WTC11 (cell line): ENCODE measurements around the gene SETD2. TPM values are rescaled to one million over a fixed set of nuclear protein-coding genes. Genes with fewer than 3 reads are reported as not detected.

ENCODE experiments used
- ATAC-seq: fragments of 200-7000 bp; cut with Tn5 transposase; 2 replicates; pipeline ENCODE4 v1.10.0; 2021; ENCODE audit warnings: mild to moderate bottlenecking, moderate library complexity
- CTCF ChIA-PET: fragments of 300-600 bp; sonication (Branson Sonifier 250); formaldehyde crosslinking; loops from one replicate; lab custom pipeline; 2021; ENCODE audit warnings: antibody characterized with exemption; lab: Charles Lee
- POLR2A ChIA-PET: fragments of 350-600 bp; sonication (Branson Sonifier 250); formaldehyde crosslinking; loops from one replicate; lab custom pipeline; 2021; ENCODE audit warnings: antibody characterized with exemption; lab: Charles Lee
- DNase-seq: peaks from one replicate; pipeline ENCODE4 v3.0.0; 2021; ENCODE audit warnings: low spot score
- H3K27ac Mint-ChIP-seq: 2 replicates; pipeline ENCODE4 v1.8.0; 2021; ENCODE audit warnings: mixed read lengths
- H3K27me3 Mint-ChIP-seq: 2 replicates; pipeline ENCODE4 v1.8.0; 2021; ENCODE audit warnings: low read depth, mild to moderate bottlenecking, moderate library complexity, mixed read lengths
- H3K36me3 Mint-ChIP-seq: 2 replicates; pipeline ENCODE4 v1.8.0; 2021; ENCODE audit warnings: mixed read lengths
- H3K4me1 Mint-ChIP-seq: 2 replicates; pipeline ENCODE4 v1.8.0; 2022; ENCODE audit warnings: mixed read lengths
- H3K4me3 Mint-ChIP-seq: 2 replicates; pipeline ENCODE4 v1.8.0; 2021; ENCODE audit warnings: mild to moderate bottlenecking, moderate library complexity, mixed read lengths
- H3K9me3 Mint-ChIP-seq: 2 replicates; pipeline ENCODE4 v1.8.0; 2021; ENCODE audit warnings: mixed read lengths
- AFF4 ChIP-seq: sonication (generic); formaldehyde crosslinking; IDR thresholded peaks from 2 replicates; pipeline ENCODE4 v1.8.1; 2023; ENCODE audit warnings: mild to moderate bottlenecking, missing genetic modification reagents, borderline replicate concordance
- CTCF ChIP-seq: fragments of 200-600 bp; IDR thresholded peaks from 2 replicates; pipeline ENCODE4 v1.8.0; 2022; ENCODE audit warnings: antibody characterized with exemption
- GABPB1 ChIP-seq: sonication (generic); formaldehyde crosslinking; IDR thresholded peaks from 2 replicates; pipeline ENCODE4 v1.8.1; 2023; ENCODE audit warnings: mild to moderate bottlenecking, missing genetic modification reagents
- NFATC4 ChIP-seq: fragments of 250-450 bp; sonication (Bioruptor Pico); IDR thresholded peaks from 2 replicates; pipeline ENCODE4 v1.9.0; 2021; ENCODE audit warnings: mild to moderate bottlenecking
- NR3C1 ChIP-seq: sonication (generic); formaldehyde crosslinking; conservative IDR thresholded peaks from 2 replicates; pipeline ENCODE4 v1.8.1; 2023; ENCODE audit warnings: low read depth, mild to moderate bottlenecking, missing genetic modification reagents
- PRDM15 ChIP-seq: sonication (generic); formaldehyde crosslinking; IDR thresholded peaks from 2 replicates; pipeline ENCODE4 v1.8.0; 2022; ENCODE audit warnings: missing genetic modification reagents
- RORB ChIP-seq: fragments of 250-450 bp; sonication (Bioruptor Pico); IDR thresholded peaks from 2 replicates; pipeline ENCODE4 v1.9.0; 2021; ENCODE audit warnings: mild to moderate bottlenecking
- SMAD4 ChIP-seq: sonication (generic); formaldehyde crosslinking; IDR thresholded peaks from 2 replicates; pipeline ENCODE4 v1.8.0; 2022; ENCODE audit warnings: mild to moderate bottlenecking, missing genetic modification reagents
- TP53 ChIP-seq: sonication (generic); formaldehyde crosslinking; IDR thresholded peaks from 2 replicates; pipeline ENCODE4 v1.8.1; 2023; ENCODE audit warnings: mild to moderate bottlenecking, missing genetic modification reagents
- USF2 ChIP-seq: sonication (generic); formaldehyde crosslinking; IDR thresholded peaks from 2 replicates; pipeline ENCODE4 v1.8.1; 2023; ENCODE audit warnings: mild to moderate bottlenecking, missing genetic modification reagents, moderate library complexity
- ZNF317 ChIP-seq: sonication (generic); formaldehyde crosslinking; IDR thresholded peaks from 2 replicates; pipeline ENCODE4 v1.8.1; 2023; ENCODE audit warnings: low read depth, mild to moderate bottlenecking, moderate library complexity, missing genetic modification reagents, borderline replicate concordance
- total RNA-seq: library from RNA; stranded (reverse); gene quantifications from 3 replicates; pipeline ENCODE4 v1.2.3, GENCODE V29; 2021
- TF ChIP-seq, protein P1 (sequence below): sonication (generic); formaldehyde crosslinking; IDR thresholded peaks from 2 replicates; pipeline ENCODE4 v1.8.0; 2023; ENCODE audit warnings: mild to moderate bottlenecking, missing genetic modification reagents
- TF ChIP-seq, protein P2 (sequence below): sonication (generic); formaldehyde crosslinking; conservative IDR thresholded peaks from 2 replicates; pipeline ENCODE4 v1.8.1; 2023; ENCODE audit warnings: mild to moderate bottlenecking, low read depth, missing genetic modification reagents, moderate library complexity

The SETD2 gene
- total RNA-seq, 1 experiment from 2014 or later: 39.8 TPM

GRCh38 chr3:47130557-47130956 is 33.4 kb downstream of the SETD2 start (continued):
- TF ChIP-seq CTCF: no peak

DNA sequence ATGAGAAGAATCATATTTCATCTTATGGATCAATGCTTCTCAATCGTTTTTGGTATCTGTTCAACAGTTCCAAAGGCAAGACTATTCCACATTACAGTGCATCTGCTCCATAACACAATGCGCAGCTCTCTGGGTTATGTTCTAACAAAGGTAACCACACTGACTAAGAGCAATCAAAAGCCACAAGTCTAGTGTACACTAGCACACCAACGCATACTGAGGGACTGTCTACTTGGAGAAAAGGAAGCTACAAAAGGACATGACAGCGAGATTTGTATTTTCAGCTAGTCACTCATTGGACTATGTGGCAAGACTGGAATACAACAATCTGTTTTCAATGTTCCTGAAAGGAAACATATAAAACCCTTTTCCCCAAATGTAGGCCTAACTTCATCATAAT is 35.8 kb downstream of the SETD2 start:
- no peaks in the 10 kb centered on the region for H3K27me3 Mint-ChIP-seq
- TF ChIP-seq NFATC4 (CRISPR knock-in tag): no peak
- no peak for TF ChIP-seq GABPB1 (CRISPR knock-in tag)
- no peak for TF ChIP-seq TP53 (CRISPR knock-in tag)
- TF ChIP-seq ZNF317 (CRISPR knock-in tag): no peak
- TF ChIP-seq NR3C1 (CRISPR knock-in tag): no peak
- TF ChIP-seq, all 79 proteins: peak for 0
- Mint-ChIP-seq H3K4me1 (peaks cover 5% of the 10 kb centered on the region; the same call in 1 of the 2 replicates), H3K36me3 (peaks cover 16% of the 10 kb centered on the region), H3K9me3 (peaks cover 3% of the 10 kb centered on the region; the same call in 1 of the 2 replicates), H3K27ac (no peak overlapping the region), H3K4me3 (no peak overlapping the region)
- ATAC-seq (no peak), DNase-seq (no peak)
- ChIA-PET POLR2A (no interaction called here), CTCF (no interaction called here)

GRCh38 chr3:47123857-47124256 is 40.1 kb downstream of the SETD2 start:
- H3K27me3 Mint-ChIP-seq: no peaks in the 10 kb centered on the region
- no peak for DNase-seq
- CTCF ChIA-PET: no interaction called here
- H3K4me1 Mint-ChIP-seq: no peaks in the 10 kb centered on the region
- peaks cover 52% of the 10 kb centered on the region for H3K36me3 Mint-ChIP-seq
- TF ChIP-seq PRDM15 (CRISPR knock-in tag): no peak
- TF ChIP-seq, protein P1, sequence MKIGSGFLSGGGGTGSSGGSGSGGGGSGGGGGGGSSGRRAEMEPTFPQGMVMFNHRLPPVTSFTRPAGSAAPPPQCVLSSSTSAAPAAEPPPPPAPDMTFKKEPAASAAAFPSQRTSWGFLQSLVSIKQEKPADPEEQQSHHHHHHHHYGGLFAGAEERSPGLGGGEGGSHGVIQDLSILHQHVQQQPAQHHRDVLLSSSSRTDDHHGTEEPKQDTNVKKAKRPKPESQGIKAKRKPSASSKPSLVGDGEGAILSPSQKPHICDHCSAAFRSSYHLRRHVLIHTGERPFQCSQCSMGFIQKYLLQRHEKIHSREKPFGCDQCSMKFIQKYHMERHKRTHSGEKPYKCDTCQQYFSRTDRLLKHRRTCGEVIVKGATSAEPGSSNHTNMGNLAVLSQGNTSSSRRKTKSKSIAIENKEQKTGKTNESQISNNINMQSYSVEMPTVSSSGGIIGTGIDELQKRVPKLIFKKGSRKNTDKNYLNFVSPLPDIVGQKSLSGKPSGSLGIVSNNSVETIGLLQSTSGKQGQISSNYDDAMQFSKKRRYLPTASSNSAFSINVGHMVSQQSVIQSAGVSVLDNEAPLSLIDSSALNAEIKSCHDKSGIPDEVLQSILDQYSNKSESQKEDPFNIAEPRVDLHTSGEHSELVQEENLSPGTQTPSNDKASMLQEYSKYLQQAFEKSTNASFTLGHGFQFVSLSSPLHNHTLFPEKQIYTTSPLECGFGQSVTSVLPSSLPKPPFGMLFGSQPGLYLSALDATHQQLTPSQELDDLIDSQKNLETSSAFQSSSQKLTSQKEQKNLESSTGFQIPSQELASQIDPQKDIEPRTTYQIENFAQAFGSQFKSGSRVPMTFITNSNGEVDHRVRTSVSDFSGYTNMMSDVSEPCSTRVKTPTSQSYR (CRISPR knock-in tag): no peak
- TF ChIP-seq SMAD4 (CRISPR knock-in tag): no peak
- no peak for TF ChIP-seq AFF4 (CRISPR knock-in tag)
- TF ChIP-seq, protein P2, sequence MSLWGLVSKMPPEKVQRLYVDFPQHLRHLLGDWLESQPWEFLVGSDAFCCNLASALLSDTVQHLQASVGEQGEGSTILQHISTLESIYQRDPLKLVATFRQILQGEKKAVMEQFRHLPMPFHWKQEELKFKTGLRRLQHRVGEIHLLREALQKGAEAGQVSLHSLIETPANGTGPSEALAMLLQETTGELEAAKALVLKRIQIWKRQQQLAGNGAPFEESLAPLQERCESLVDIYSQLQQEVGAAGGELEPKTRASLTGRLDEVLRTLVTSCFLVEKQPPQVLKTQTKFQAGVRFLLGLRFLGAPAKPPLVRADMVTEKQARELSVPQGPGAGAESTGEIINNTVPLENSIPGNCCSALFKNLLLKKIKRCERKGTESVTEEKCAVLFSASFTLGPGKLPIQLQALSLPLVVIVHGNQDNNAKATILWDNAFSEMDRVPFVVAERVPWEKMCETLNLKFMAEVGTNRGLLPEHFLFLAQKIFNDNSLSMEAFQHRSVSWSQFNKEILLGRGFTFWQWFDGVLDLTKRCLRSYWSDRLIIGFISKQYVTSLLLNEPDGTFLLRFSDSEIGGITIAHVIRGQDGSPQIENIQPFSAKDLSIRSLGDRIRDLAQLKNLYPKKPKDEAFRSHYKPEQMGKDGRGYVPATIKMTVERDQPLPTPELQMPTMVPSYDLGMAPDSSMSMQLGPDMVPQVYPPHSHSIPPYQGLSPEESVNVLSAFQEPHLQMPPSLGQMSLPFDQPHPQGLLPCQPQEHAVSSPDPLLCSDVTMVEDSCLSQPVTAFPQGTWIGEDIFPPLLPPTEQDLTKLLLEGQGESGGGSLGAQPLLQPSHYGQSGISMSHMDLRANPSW (CRISPR knock-in tag): no peak
- no peak for TF ChIP-seq RORB
- TF ChIP-seq USF2 (CRISPR knock-in tag): no peak
- ATAC-seq: no peak
- POLR2A ChIA-PET: no interaction called here
- H3K27ac Mint-ChIP-seq: no peak overlapping the region
- H3K4me3 Mint-ChIP-seq: no peak overlapping the region
- H3K9me3 Mint-ChIP-seq: peaks cover 3% of the 10 kb centered on the region; the same call in 1 of the 2 replicates
